ENCODE measurements around the gene NTM.
"Not testable (repeated sequence)": the region's sequence is repeated elsewhere in the genome, so short reads cannot be mapped to it uniquely, and the experiment has no call there.

NTM gene

DNA sequence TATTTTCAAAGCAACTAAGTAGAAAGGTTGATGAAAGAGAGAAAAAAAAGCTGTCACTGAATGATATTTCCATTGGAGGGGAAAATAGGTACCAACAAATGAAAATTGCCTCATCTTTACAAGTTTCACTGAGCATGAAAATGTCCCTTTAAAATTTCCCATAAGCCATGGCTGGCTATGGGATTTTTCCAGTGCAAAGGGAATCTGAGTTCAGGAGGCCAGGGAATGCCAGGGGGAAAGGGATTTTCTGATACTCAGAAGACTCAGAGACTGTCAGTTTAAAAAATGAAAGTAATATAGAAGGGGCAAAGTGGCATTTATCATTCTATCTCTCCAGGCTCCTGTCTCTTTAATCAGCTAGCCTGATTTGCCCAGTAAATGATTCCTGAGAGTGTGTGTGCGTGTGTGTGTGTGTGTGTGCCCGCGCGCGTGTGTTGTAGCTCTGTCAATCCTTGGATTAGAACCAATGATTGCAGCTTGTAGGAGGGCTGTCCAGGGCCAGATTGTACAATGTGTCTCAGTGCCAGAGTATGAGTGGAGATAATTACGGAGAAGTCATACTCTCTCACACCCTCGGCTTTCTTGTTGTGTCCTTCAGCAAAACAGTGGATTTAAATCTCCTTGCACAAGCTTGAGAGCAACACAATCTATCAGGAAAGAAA is at the start of gene NTM:
NTM (plus strand) TSS at position 526 of the 662 bp plus-strand sequence.
- no peak for DNase-seq

DNA sequence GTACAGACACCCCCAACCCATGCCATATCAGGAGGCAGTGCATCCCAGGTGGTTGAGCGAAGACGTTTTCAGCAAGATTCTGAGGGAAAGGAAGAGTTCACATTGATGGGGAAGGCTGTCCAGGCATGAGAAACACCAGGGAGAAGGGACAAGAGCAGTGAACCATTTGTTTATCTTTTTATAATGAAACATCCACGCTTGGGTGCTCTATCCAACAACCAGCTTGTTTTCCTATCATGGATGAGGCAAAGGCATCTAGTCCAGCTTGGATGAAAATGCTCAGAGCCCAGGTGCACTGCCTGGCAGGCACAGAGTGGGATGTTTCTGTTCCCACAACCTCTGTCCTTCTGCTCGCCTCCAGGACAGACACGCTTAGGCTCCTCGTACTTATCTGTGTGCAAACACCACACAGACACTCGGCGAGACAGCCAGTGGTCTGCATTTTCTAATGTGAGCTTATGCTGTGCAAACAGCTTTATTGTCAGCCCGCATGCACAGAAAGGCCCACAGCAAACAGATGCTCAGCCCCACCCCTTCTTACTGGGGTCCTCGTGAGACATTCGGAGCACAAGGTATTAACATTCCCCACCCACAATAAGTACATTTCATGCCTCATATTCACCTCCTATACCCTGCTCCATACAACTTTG is 45.4 kb upstream of the NTM start:
- DNase-seq: no peak

DNA sequence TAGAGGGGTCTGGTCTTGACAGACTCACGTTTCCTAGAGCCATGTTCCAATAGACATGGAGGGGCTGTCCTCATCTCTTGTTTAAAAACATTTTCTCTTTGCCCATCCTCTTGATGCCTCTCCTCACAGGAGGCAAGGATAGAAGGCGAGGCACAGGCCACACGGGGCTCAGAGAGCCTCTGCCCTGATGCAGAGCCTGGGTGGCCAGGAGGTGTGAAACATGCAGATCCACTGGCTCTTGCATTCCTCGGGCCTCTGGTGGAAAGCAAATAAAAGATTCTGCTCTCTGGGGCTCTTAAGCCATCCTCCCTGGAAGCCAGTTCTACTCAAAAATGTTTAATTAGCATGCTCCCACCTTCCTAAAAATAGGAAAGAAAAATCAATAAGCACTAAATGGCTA is 43.6 kb upstream of the NTM start:
- DNase-seq: no peak

DNA sequence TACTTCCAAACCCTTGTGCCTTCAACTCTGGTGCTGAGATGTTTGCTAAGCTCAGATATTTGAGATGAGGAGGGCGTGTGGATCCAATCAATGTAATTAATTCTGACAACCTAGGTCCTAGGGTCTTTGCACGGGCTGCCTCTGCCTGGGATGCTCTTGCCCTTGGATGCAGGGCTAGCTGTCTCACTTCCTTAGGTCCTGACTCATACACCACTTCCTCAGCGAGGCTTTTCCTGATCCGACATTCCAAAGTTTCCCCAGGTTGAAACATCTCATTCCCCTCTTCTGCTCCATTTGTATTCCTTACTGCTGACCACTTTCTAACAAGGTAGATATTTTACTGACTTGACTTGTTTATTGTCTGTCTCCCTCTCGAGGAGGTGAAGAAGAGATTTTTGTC is 43.0 kb upstream of the NTM start:
- DNase-seq: no peak

DNA sequence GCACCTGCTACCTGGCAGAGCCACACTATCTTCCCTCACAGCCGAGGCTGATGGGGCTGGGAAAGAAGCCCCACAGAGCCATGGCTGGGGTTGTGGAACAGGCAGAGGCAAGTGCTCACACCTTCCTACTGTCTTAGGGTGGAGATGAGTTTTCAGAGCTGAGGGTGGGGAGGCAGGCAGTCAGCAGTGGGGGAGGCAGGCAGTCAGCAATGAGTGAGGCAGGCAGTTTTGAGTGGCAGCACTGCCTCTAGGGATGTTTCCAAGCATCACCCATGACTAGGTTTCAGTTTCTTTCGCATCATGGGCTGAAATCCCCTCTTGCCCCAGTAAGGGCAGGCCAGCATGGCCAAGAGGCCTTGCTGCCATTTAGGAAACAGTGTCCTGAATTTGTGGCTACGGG is 41.6 kb upstream of the NTM start:
- no peak for DNase-seq

DNA sequence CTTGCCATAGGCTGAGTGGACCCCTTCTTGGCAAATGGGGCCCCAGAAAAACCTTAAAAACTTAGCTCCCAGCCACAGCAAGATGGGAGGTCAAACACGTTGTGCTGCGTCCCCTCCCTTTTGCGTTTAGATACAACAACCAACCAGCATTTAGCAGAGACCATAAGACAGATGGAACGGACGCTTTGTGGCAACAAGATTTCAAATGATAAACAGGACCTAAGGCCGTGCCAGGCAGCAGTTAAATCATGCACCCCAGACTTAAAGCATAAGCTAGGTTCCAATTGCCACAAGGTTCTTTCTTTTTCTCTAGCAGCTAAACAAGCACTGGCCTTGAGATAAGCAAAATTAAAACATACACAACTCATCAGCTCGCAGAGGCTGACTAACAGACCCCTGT is 39.4 kb upstream of the NTM start:
- DNase-seq: no peak

DNA sequence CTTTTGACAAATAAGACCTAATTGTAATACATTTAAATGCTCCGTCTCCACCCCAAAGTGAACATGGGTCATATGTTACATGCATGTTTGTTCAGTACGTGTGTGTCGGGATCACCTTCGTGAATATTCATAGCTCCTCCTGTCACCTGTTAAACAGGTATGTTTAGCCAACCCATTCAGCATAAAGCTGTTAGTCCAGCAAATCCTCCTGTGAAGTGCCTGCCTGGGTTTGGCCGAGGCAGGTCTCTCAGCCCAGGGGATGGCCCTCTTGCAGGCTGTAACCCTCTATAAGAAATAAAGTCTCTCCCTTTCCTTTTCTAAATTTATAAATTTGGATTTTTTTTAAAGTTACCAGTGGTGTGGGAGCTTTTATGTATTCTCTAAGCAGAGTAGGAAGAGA is 38.9 kb upstream of the NTM start:
- no peak for DNase-seq

DNA sequence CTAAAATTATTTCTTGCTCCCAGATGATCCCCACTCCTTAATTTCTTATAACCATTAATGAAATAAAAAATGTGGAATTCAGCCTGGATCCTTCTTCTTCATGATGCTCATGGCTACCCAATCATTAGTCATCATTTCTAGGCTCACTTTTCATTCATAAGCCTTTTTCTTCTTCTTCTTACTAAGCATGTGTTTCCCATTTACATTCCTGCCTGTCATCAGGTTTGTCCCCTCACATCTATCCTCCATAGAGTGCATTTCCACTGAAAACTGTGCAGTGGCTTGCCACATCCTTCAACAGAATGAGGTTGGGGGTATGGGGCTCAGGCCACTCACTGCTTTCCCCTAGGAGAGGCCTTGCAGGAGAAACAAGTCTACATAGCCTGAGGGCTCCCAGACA is 35.8 kb upstream of the NTM start:
- no peak for DNase-seq

DNA sequence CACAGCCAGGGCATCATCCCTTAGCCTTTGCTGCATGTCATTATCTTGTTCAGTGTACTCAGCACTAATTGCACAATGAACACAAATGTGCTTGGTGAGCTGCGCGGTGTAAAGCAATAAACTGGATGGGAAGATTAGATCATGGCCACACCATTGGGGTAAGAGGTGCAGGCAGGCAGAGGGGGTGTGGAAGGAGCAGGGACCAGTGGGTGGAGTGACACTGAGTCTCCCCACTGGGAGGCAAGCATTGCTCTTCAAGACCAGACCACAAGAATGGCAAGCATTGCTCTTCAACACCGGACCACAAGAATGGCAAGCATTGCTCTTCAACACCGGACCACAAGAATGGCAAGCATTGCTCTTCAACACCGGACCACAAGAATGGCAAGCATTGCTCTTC is 28.5 kb upstream of the NTM start:
- not testable (repeated sequence) for DNase-seq

DNA sequence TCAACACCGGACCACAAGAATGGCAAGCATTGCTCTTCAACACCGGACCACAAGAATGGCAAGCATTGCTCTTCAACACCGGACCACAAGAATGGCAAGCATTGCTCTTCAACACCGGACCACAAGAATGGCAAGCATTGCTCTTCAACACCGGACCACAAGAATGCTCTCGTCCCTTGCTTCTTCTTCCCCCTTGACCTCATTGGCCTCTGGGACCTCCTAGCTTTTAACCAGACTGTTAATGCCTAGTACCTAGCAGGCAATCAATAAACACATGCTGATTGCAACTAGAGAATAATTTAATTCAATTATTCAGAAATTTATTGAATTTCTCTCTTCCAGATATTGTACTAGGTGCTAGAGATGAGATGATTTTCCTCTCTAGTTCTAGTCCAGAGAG is 28.0 kb upstream of the NTM start:
- DNase-seq: not testable (repeated sequence)

DNA sequence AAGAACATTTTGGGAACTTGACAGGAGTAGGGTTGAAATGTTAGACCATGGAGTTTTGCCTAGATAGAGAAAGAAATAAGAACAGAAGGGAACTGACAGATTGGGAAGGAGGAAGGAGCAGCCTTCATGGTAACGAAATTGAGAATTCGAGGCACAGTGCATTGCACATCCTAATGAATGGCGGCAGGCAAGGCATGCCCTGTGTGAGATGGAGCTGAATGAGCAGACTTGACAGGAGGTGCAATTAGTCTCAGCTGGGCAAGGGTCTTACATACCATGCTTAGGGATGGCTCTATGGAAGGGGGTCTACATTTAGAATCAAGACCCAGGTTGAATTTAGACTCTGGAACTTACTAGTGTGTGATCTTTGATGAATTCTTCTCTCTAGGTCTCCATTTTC is 25.0 kb upstream of the NTM start:
- DNase-seq: no peak

DNA sequence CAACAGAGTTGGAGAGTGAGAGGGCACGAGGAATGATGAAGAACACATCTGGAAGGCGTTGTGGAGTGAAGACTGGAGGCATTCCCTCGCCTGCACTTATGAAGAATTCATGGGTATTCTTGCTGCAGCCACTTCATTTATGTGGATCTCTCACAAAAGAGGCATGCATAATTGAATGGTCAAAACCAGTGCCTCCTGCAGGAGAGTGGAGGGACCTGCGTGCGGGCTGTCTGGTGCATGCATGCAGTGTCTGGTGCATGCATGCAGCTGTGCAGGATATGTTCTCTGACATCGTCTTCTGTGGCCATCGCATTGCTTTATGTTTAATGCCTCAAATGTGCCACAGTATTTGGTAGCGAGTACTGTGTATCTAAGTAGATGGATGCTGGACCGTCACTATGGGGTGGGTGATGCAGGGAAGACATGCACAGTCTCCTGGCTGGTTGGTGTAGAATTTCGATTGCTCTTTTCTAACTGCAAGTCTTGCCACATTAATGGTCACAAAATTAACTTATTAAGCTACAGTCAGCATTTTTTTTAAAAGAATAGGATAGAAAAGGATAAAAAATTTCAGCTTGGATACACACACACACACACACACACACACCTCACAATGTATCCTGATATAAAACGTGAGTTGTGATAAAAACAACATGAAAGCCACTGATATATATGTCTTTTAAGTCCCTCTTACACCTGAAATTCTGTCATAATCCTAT is 20.9 kb upstream of the NTM start:
- DNase-seq: no peak

DNA sequence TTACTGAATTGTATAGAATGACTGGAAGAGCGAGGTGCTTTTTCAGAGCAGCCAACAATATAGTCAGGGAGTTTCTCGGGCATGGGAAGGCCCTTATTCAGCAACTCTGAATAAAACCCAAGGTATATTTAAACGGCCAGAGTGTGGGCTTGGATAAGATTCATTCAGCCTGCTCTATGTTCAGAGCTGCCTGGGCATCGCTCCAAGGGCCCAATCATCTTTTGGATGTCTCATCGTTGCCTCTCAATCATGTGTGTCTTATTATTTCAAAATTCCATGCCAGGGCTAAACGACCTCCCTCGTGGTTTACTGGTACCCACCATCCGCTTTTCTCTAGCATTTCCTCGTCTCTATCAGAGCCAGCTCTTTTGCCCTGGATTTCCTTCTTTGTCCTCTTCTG is 19.5 kb upstream of the NTM start:
- DNase-seq: no peak

DNA sequence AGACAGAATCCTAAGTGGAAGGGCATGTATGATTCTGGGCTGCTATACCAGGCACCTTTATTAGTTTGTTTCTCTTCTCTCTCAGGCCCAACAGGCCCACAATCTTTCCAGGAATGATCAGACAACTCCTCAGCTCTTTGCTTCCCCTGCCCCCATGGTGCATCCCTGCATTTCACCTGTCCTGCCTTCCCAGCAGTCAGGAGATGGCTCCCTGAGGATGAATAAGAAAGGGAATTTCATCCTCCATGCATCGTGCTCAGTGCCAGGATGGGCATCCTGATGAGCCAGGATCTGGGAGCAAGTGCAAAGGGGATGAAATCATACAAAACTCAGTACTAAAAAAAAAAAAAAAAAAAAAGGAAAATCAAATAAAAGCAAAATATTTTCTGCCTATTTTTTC is 18.6 kb upstream of the NTM start:
- DNase-seq: no peak

DNA sequence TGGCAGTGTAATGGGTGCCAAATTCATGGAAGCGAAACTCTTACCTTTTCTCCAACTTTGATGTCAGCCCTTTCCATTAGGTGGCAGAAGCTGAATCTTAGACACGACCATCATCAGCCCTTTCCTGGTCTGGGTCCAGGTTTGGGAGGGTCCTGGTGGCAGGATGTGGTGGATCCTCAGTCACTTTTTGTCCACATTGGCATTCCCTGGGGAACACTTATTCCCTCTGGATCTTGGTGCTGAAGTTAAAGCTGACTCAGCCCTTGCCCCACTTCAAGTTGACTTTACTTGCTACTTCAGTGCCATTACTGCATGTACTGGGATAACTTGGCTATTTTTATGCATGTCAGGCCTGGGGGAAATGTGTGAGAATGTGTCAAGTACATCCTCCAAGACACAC is 16.6 kb upstream of the NTM start:
- DNase-seq: no peak

DNA sequence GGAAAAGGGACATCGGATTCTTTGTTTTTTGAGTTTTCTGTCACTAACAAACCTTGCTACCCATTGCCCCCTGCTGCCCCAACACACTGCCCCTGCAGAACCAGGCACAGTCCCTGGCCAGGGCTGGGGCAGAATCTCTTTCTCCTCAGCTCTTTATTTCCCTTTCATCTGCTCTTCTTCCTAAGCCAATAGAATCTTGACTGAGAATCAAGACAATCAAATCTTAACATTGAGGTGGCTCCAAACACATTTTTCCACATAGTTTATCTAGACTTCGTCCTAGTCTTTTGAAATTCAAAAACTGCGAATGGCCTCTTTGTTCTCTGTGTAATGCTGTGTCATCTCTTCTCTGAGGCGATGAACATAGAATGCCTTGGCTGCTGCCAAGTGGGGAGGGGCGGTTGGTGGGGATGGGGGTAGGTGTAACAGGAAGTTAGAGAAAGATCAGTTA is 16.1 kb upstream of the NTM start:
- DNase-seq: no peak

DNA sequence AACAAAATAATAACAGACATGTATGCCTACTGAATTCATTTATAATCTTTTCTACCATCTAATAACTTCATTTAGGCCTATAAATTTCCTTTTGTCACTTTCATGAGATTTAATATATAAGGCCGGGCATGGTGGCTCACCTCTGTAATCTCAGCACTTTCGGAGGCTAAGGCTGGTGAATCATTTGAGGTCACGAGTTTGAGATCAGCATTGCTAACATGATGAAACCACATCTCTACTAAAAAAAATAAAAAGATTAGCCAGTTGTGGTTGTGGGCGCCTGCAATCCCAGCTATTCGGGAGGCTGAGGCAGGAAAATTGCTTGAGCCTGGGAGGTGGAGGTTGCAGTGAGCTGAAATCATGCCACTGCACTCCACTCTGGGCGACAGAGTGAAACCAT is 14.2 kb upstream of the NTM start:
- DNase-seq: no peak

DNA sequence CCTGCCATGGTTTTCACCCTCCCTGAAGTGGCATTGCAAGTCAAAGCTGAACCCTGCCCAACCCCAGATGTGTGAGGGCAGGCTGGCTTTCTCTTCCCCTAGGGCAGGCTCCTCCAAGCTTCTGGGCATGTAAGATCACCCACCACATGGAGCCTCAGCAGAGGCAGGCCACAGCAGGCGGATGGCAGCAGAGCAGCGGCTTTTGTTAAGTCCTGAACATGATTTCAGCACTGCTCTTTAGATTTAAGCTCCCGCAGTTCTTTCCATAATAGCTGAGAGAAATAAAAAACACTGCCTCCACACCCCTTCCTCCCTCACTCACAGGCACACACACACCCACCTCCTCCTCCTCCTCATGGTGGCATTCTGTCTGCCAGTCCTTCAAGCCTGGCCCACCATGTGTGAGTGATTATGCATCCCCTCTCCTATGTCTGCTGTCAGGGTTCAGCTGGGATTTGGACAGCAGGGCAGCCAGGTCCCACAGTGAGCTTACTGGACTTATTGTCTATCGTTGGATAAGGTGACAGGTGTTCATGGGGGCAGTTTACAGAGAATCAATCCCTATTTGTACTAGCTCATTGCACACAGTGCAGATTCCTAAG is 5.0 kb upstream of the NTM start:
- no peak for DNase-seq

DNA sequence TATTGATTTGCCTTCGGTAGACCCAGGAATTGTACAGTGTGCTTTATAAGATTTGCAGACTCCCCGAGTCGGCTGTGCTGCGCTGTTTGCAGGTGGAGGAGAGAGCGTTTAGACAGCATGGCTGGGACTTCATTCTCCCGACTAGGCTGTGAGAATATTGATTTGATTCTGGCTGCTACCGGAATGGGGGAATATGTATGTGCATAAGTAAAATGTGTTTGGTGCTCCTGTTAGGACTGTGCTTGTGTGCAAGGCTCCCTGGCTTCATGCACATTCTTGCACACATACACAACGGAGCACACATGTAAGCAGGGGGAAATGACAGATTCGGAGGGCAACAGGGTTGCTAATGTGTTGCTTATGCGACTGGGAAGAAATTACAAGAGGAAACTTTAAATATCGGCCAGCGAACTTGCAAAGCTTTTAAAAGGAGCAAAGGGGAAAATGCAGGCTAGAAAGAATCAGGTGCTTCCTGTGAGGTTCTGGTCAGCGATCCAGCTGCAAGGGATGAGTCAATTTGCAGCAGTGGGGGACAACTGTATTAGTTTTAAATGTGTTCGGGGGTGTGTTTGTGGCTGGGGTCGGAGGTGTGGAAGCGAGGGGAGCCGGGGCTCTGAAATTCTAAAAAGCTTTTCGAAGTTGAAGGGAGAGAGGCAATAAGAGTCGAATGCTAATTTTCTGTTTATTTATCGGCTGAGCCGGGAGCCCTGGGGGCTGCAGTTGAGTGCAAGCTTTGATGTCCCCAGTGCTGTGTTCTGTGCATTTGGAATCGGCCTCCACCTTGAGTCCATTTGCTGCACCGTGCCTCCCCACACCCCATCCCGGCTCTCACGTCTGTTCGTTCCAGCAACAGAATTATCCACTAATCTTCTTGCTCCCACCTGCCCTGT is 731 bp downstream of the NTM start:
- no peak for DNase-seq

DNA sequence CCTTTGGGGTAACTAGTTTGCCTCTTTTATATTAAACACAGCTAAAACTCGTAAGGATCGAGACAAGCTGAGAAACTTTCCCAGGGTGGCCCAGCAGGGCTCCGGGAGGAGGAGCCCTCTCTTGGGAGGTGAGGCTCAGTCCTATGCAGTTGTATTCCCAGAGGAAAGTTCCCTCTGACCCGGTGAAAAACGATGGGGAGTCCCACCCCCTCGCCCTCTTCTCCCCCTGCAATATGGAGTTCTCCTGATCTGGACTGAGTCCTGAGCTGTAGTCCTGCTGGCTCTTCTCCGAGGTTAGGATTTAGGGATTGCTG is 1.3 kb downstream of the NTM start:
- DNase-seq: no peak

DNA sequence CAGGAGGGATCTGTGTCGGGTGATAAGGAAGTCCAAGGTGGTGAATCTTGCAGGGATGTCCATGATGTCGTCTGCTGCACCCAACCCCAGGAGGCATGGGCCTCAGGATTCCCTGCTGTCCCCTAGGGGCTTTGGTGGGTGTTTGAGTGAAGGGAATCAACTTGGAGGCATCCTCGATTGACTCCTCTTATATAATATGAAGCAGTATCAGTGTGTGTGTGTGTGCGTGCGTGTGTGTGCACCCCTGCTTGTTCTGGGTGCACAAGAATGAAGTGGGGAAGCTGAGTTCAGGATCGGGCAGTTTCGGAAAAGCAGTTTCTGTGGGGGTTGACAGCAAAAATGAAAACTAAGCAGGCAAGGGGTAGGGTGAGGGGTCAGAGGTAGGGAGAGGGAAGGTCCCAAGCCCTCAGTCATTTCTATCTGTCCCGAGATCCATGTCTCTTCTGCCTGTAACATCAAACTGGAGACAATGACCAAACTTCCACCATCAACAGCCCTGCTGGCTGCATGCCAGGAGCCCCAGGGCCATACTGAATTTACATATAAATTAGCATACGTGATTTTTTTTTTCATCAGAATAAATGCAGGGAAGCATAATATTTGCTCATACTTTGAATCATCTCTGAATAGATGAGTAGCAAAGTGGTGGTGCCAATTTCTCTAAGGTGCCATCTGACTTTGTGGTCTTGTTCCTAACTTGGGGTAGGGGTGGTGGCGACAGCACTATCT is 2.0 kb downstream of the NTM start:
- no peak for DNase-seq

DNA sequence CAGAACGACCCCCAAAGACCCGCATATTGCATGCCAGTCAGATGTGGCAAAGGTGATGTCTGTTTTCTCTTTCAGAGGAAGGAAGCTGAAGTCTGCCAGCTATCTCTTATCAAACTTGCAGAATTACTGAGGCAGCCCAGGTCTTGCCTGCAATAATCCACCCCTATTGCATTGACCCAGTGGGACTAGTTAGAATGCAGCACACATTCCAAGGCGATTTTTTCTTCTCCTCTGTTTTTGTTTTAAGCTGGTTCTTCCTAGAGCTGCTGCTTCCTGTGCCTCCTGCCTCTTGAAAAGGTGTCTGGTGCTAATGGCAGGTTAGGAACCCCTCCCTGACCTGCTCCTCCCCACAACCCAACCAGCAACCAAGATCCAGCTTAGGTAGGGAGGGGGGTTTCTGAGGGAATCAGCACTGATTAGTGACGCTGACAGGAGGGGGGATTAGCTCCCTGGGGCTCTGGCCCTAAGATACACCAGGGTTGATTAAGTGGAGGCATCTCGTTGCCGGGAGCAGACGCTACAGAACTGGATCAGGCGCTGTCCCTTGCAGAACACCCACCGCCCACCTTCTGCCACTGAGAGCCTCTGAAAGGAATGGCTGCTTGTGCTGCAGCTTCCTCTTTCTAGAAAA is 2.8 kb downstream of the NTM start:
- no peak for DNase-seq

All from CD4-positive, alpha-beta T cell treated with Interleukin-10 for 1 hour (primary cell).